Ishikawa (cell line): Measurements from ENCODE around the gene NRXN3.

Experiments used
- CEBPB ChIP-seq: IDR thresholded peaks from 2 replicates; pipeline ENCODE4 v1.6.1; 2012
- CREB1 ChIP-seq: IDR thresholded peaks from 2 replicates; pipeline ENCODE4 v1.6.1; 2012; ENCODE audit warnings: low read depth
- EGR1 ChIP-seq: IDR thresholded peaks from 2 replicates; pipeline ENCODE4 v1.6.1; 2012
- EP300 ChIP-seq: IDR thresholded peaks from 2 replicates; pipeline ENCODE4 v1.6.1; 2012; ENCODE audit warnings: borderline replicate concordance
- FOXM1 ChIP-seq: IDR thresholded peaks from 2 replicates; pipeline ENCODE4 v1.6.1; 2012; ENCODE audit warnings: low read depth, borderline replicate concordance
- MAX ChIP-seq: IDR thresholded peaks from 2 replicates; pipeline ENCODE4 v1.6.1; 2012
- NFIC ChIP-seq: IDR thresholded peaks from 2 replicates; pipeline ENCODE4 v1.6.1; 2012
- RAD21 ChIP-seq: IDR thresholded peaks from 2 replicates; pipeline ENCODE4 v1.6.1; 2012; ENCODE audit warnings: low read depth
- REST ChIP-seq: IDR thresholded peaks from 2 replicates; pipeline ENCODE4 v1.6.1; 2012; ENCODE audit warnings: low read depth, mild to moderate bottlenecking
- TAF1 ChIP-seq: IDR thresholded peaks from 2 replicates; pipeline ENCODE4 v1.6.1; 2012; ENCODE audit warnings: low read depth, mild to moderate bottlenecking
- TCF12 ChIP-seq: IDR thresholded peaks from 2 replicates; pipeline ENCODE4 v1.6.1; 2012; ENCODE audit warnings: low read depth
- TEAD4 ChIP-seq: IDR thresholded peaks from 2 replicates; pipeline ENCODE4 v1.6.1; 2012
- USF1 ChIP-seq: IDR thresholded peaks from 2 replicates; pipeline ENCODE4 v1.6.1; 2012
- YY1 ChIP-seq: IDR thresholded peaks from 2 replicates; pipeline ENCODE4 v1.6.1; 2012; ENCODE audit warnings: low read depth
- ZBTB7A ChIP-seq: IDR thresholded peaks from 2 replicates; pipeline ENCODE4 v1.6.1; 2012; ENCODE audit warnings: low read depth

NRXN3 gene

GRCh38 chr14:79639613-79640012, 1469.4 kb downstream of the NRXN3 start:
- no peak for TF ChIP-seq TEAD4
- TF ChIP-seq YY1 = no peak
- TF ChIP-seq TAF1 = no peak
- TF ChIP-seq TCF12 = no peak
- no peak for TF ChIP-seq EGR1
- no peak for TF ChIP-seq MAX
- no peak for TF ChIP-seq CEBPB
- TF ChIP-seq CREB1 = no peak
- TF ChIP-seq USF1 = no peak

GRCh38 chr14:79641371-79641770, 1471.2 kb downstream of the NRXN3 start:
- TF ChIP-seq USF1 (no peak), RAD21 (no peak), FOXM1 (no peak), TEAD4 (no peak), ZBTB7A (no peak), CREB1 (no peak), TCF12 (no peak), MAX (no peak), REST (no peak), EP300 (no peak)

GRCh38 chr14:79643132-79643531, 1473.0 kb downstream of the NRXN3 start:
- TF ChIP-seq TEAD4 (no peak), RAD21 (no peak), YY1 (no peak), EGR1 (no peak), FOXM1 (no peak), MAX (no peak), NFIC (no peak), EP300 (no peak), TCF12 (no peak), ZBTB7A (no peak), REST (no peak), TAF1 (no peak), USF1 (no peak), CEBPB (no peak), CREB1 (no peak)

- TF ChIP-seq ZBTB7A (no peak), EGR1 (no peak), CREB1 (no peak), MAX (no peak), USF1 (no peak), TCF12 (no peak), YY1 (no peak)
Observed at GRCh38 chr14:79645753-79646362, 1475.7 kb downstream of the NRXN3 start.

- TF ChIP-seq CREB1 (no peak), FOXM1 (no peak), EGR1 (no peak), NFIC (no peak), ZBTB7A (no peak), YY1 (no peak), TEAD4 (no peak), RAD21 (no peak), REST (no peak), TCF12 (no peak), USF1 (no peak), TAF1 (no peak), CEBPB (no peak), EP300 (no peak), MAX (no peak)
Observed at GRCh38 chr14:79649856-79650255, 1479.7 kb downstream of the NRXN3 start.
